DND-41 (cell line): ENCODE measurements around the gene OR14A16.

Experiments used
- ATAC-seq: fragments of 200-7000 bp; cut with Tn5 transposase; 3 replicates; pipeline ENCODE4 v1.9.1; 2021; ENCODE audit warnings: low read depth; ENCODE audit not compliant: insufficient read depth
- DNase-seq: peaks from one replicate; pipeline ENCODE4 v3.0.0-alpha.2; 2020
- H2AFZ ChIP-seq: 2 replicates; pipeline ENCODE4 v1.6.0; 2012; ENCODE audit warnings: low read depth, low read length
- H3K27ac ChIP-seq: 2 replicates; pipeline ENCODE4 v1.5.1; 2012; ENCODE audit warnings: low read length, inconsistent platforms
- H3K27me3 ChIP-seq: fragments of 200-600 bp; sonication (generic); 2 replicates; pipeline ENCODE4 v1.6.0; 2012; ENCODE audit warnings: low read length, mild to moderate bottlenecking, inconsistent platforms; ENCODE audit not compliant: insufficient read depth, poor library complexity
- H3K36me3 ChIP-seq: 2 replicates; pipeline ENCODE4 v1.5.1; 2012; ENCODE audit warnings: low read length, inconsistent platforms; ENCODE audit not compliant: insufficient read depth
- H3K4me1 ChIP-seq: 2 replicates; pipeline ENCODE4 v1.5.1; 2012; ENCODE audit warnings: mild to moderate bottlenecking, low read length; ENCODE audit not compliant: insufficient read depth
- H3K4me2 ChIP-seq: 2 replicates; pipeline ENCODE4 v1.6.0; 2012; ENCODE audit warnings: mild to moderate bottlenecking, moderate library complexity, low read length, inconsistent platforms; ENCODE audit not compliant: insufficient read depth
- H3K4me3 ChIP-seq, 2 experiments: fragments of 200-600 bp in 1 of 2; shearing (Covaris generic) in 1 of 2; 2 replicates each; pipeline ENCODE4 v1.5.1; 2012 to 2016; ENCODE audit warnings: inconsistent platforms in 2 of 2, low read length in 2 of 2, mild to moderate bottlenecking in 2 of 2, low read depth in 1 of 2, moderate library complexity in 1 of 2
- H3K79me2 ChIP-seq: 2 replicates; pipeline ENCODE4 v1.6.0; 2012; ENCODE audit warnings: low read length, inconsistent platforms; ENCODE audit not compliant: insufficient read depth
- H3K9ac ChIP-seq: 2 replicates; pipeline ENCODE4 v1.6.0; 2012; ENCODE audit warnings: low read depth, mild to moderate bottlenecking, inconsistent platforms, low read length, moderate library complexity
- H3K9me3 ChIP-seq: 2 replicates; pipeline ENCODE4 v1.5.1; 2012; ENCODE audit warnings: low read length, moderate library complexity, mild to moderate bottlenecking, inconsistent platforms; ENCODE audit not compliant: insufficient read depth, severe bottlenecking
- H4K20me1 ChIP-seq: 2 replicates; pipeline ENCODE4 v1.6.0; 2012; ENCODE audit warnings: low read length; ENCODE audit not compliant: insufficient read depth
- EZH2 ChIP-seq: IDR thresholded peaks from 3 replicates; pipeline ENCODE4 v1.6.1; 2012; ENCODE audit warnings: borderline replicate concordance, low read depth, mild to moderate bottlenecking, moderate library complexity, low read length, inconsistent platforms; ENCODE audit not compliant: severe bottlenecking
- TF ChIP-seq, protein P1 (sequence below): IDR thresholded peaks from 2 replicates; pipeline ENCODE4 v1.5.1; 2012; ENCODE audit warnings: borderline replicate concordance, low read length, moderate library complexity, mild to moderate bottlenecking; ENCODE audit not compliant: poor library complexity, severe bottlenecking; ENCODE audit errors: extremely low read depth

OR14A16 gene

DNA sequence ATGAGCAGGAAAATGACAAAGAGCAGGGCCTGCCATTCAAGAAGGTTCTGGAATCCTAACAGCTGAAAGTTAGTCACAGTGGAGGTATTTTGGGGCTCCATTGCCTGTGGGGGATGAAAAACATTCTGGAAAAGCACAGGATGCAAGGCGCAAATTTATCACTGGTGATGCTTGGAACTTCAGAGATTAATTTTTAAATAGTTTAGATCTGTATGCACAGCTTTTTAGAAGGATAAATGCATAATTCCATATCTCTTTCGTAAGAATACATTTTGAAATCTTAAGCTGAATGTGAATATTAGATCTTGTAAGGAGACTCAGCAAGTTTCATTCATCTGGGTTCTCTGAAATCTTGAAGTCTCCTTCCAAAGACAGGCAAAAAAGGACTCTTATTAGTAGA lies 17.9 kb upstream of the OR14A16 start, which contains the start of gene OR11L1:
Gene OR11L1 (minus strand): TSS at position 101 of the 400 bp plus-strand sequence. CDS start 0 bp downstream, at position 101.
- ATAC-seq: no peak
- no peak for TF ChIP-seq EZH2
- TF ChIP-seq, protein P1, sequence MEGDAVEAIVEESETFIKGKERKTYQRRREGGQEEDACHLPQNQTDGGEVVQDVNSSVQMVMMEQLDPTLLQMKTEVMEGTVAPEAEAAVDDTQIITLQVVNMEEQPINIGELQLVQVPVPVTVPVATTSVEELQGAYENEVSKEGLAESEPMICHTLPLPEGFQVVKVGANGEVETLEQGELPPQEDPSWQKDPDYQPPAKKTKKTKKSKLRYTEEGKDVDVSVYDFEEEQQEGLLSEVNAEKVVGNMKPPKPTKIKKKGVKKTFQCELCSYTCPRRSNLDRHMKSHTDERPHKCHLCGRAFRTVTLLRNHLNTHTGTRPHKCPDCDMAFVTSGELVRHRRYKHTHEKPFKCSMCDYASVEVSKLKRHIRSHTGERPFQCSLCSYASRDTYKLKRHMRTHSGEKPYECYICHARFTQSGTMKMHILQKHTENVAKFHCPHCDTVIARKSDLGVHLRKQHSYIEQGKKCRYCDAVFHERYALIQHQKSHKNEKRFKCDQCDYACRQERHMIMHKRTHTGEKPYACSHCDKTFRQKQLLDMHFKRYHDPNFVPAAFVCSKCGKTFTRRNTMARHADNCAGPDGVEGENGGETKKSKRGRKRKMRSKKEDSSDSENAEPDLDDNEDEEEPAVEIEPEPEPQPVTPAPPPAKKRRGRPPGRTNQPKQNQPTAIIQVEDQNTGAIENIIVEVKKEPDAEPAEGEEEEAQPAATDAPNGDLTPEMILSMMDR: no peak
- Histone ChIP-seq H3K9me3 (no peaks in the 10 kb centered on the region), H3K4me1 (no peaks in the 10 kb centered on the region), H3K9ac (no peak within 1 kb of the TSS), H4K20me1 (no peaks in the 10 kb centered on the region), H3K36me3 (no peaks in the 10 kb centered on the region), H2AFZ (no peak within 1 kb of the TSS), H3K4me2 (no peak within 1 kb of the TSS), H3K27ac (no peak within 1 kb of the TSS), H3K27me3 (no peaks in the 10 kb centered on the region), H3K79me2 (no peaks in the 10 kb centered on the region), H3K4me3 (no peak within 1 kb of the TSS)
- no peak for DNase-seq

DNA sequence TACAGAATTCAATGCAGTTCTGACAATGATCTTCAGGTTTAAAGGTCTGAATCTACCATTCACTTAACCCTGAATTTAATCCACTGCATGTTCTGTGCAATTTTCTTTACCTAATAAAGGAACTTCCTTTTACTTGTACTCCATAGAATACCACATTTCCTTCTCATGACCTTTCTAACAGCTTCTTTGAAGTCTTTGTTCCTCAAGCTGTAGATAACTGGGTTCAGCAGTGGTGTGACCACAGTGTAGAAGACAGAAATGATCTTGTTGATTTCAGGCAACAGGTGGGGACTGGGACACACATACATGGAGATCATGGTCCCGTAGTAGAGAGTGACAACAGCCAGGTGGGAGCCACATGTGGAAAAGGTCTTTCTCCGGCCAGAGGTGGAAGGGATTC lies 16.9 kb upstream of the OR14A16 start:
- Histone ChIP-seq H4K20me1 (no peaks in the 10 kb centered on the region), H3K36me3 (no peaks in the 10 kb centered on the region), H3K9ac (no peak overlapping the region), H3K27ac (no peak overlapping the region), H3K4me2 (no peak overlapping the region), H3K9me3 (no peaks in the 10 kb centered on the region), H3K27me3 (no peaks in the 10 kb centered on the region), H2AFZ (no peak overlapping the region), H3K4me3 (no peak overlapping the region), H3K79me2 (no peaks in the 10 kb centered on the region), H3K4me1 (no peaks in the 10 kb centered on the region)
- TF ChIP-seq EZH2: no peak
- TF ChIP-seq, protein P1: no peak
- DNase-seq (no peak), ATAC-seq (peak; percentile 42; the same call in 2 of the 3 replicates)

DNA sequence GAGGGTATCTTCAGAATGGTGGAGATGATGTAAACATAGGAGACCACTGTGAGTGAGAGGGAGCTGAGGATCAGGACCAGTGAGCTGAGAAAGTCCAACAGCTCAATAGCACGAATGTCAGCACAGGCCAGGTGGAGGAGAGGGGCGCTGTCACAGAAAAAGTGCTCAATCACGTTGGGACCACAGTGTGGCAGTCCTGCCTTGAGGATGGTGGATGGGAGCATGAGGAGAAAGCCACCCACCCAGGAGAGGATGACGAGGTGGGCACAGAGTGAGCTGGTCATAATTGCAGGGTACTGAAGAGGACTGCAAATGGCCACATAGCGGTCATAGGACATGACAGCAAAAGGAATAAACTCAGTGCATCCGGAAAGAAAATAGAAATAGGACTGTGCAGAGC lies 9.7 kb upstream of the OR14A16 start:
- TF ChIP-seq EZH2: no peak
- TF ChIP-seq, protein P1: peak; percentile 16
- H3K4me1 ChIP-seq: no peaks in the 10 kb centered on the region
- no peaks in the 10 kb centered on the region for H3K36me3 ChIP-seq
- H3K4me3 ChIP-seq: no peak overlapping the region
- H3K9ac ChIP-seq: no peak overlapping the region
- no peak overlapping the region for H3K4me2 ChIP-seq
- H3K27me3 ChIP-seq: no peaks in the 10 kb centered on the region
- H4K20me1 ChIP-seq: no peaks in the 10 kb centered on the region
- no peak for DNase-seq
- no peaks in the 10 kb centered on the region for H3K9me3 ChIP-seq
- H3K27ac ChIP-seq: no peak overlapping the region
- no peak for ATAC-seq
- H3K79me2 ChIP-seq: no peaks in the 10 kb centered on the region
- H2AFZ ChIP-seq: no peak overlapping the region

DNA sequence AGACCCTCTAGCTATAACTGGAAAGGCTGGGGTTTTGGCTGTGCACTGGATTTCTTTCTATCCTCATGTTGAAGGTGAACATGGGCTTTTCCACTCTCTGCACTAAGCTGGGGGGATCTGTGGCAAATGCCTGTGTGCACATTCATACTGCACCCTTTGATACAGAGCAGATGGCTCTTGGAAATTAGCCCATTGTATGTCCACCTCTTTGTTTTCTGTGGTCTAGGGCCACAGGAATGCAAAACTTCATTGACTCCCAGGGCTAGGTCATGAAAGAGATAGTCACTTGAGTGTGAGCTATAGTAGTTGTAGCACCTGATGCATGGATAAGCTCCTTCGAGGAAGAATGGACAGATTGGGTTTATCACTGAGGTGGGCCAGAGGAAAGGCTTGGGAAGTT lies 5.7 kb upstream of the OR14A16 start:
- Histone ChIP-seq H3K4me3 (no peak overlapping the region), H3K27me3 (no peaks in the 10 kb centered on the region), H4K20me1 (no peaks in the 10 kb centered on the region), H3K79me2 (no peaks in the 10 kb centered on the region), H3K4me2 (no peak overlapping the region), H3K4me1 (no peaks in the 10 kb centered on the region), H2AFZ (no peak overlapping the region), H3K27ac (no peak overlapping the region), H3K9ac (no peak overlapping the region), H3K9me3 (no peaks in the 10 kb centered on the region), H3K36me3 (no peaks in the 10 kb centered on the region)
- ATAC-seq: no peak
- no peak for DNase-seq
- TF ChIP-seq EZH2: no peak
- TF ChIP-seq, protein P1: no peak
